ENCODE data around the gene WNT6. TPM values are rescaled to one million over a fixed set of nuclear protein-coding genes. Genes with fewer than 3 reads are reported as not detected.

The WNT6 gene
- total and polyA plus RNA-seq, 2 of the 8 experiments (the other 6 are each of a cell fraction or from before 2014, with no cell fraction given), result not detected

- POLR2A ChIA-PET (ENCODE audit: partially characterized antibody), result no interaction called here
- H3K9ac ChIP-seq (replicated peaks in 1 of 4; ENCODE audit: extremely low read depth in 1 of 4, low read depth in 3 of 4, low read length in 3 of 4), result no peak overlapping the region
- TF ChIP-seq NRF1 (IDR thresholded peaks at IDR 0.05; ENCODE audit: low read depth, low read length), result no peak
- no peak for TF ChIP-seq CEBPB (IDR thresholded peaks at IDR 0.05; ENCODE audit: low read depth, low read length)
Observed at GRCh38 chr2:218832081-218832480, 27.5 kb upstream of the WNT6 start.

More at GRCh38 chr2:218832081-218832480, 27.5 kb upstream of the WNT6 start:
- no peak overlapping the region for H3K4me2 ChIP-seq (ENCODE audit: insufficient read depth in 1 of 2, low read depth in 2 of 2, low read length in 2 of 2)
- H3K79me1 ChIP-seq (ENCODE audit: low read depth, low read length), result no peaks in the 10 kb centered on the region
- H3K36me3 ChIP-seq (ENCODE audit: control insufficient read depth in 2 of 4, insufficient read depth in 4 of 4, low read length in 3 of 4), result no peaks in the 10 kb centered on the region
- no peak overlapping the region for H3K18ac ChIP-seq (ENCODE audit: extremely low read depth, low read length)
- H3K56ac ChIP-seq (replicated peaks; ENCODE audit: insufficient read length, low read depth, low read length), result no peak overlapping the region
- CTCF ChIA-PET (ENCODE audit: partially characterized antibody), result interaction anchor here (0.6 to 2.7 kb wide), 6 partner anchors 15 to 663 kb away, joined by 3 to 9 read pairs (median 3); no protein-coding TSS in a partner anchor
- no peaks in the 10 kb centered on the region for H4K20me1 ChIP-seq (replicated peaks in 1 of 2; ENCODE audit: control insufficient read depth in 1 of 2, insufficient read depth in 2 of 2, low read length in 2 of 2)
- no peak overlapping the region for H4K91ac ChIP-seq (replicated peaks; ENCODE audit: insufficient read length, low read length)
- H3K23ac ChIP-seq (ENCODE audit: insufficient read length), result no peak overlapping the region
- no peak overlapping the region for H2BK15ac ChIP-seq (ENCODE audit: low read length)
- peaks cover 0 to 4% (median 0%) of the 10 kb centered on the region in 4 experiments; a peak in 1 of 7 replicates for H3K27me3 ChIP-seq (replicated peaks in 1 of 4; ENCODE audit: control insufficient read depth in 3 of 4, extremely low read depth in 1 of 4, insufficient read depth in 3 of 4, low read length in 3 of 4)
- H2BK5ac ChIP-seq (ENCODE audit: low read depth, low read length), result no peak overlapping the region
- no peak overlapping the region for H2BK20ac ChIP-seq (ENCODE audit: low read length)
- no peak overlapping the region for H3K27ac ChIP-seq (ENCODE audit: low read depth, low read length)
- no peak overlapping the region for H2AFZ ChIP-seq (ENCODE audit: low read length)
- DNase-seq (ENCODE audit: low read depth in 1 of 2, low spot score in 2 of 2) (no peak), FAIRE-seq (no peak)
- no peak overlapping the region for H2AK5ac ChIP-seq (ENCODE audit: low read depth, low read length)
- peaks cover 2% of the 10 kb centered on the region; the same call in 1 of the 2 replicates for H3K23me2 ChIP-seq (ENCODE audit: low read depth, low read length)
- WGBS, 2 experiments (ENCODE audit: extremely low coverage in 1 of 2, insufficient coverage in 1 of 2, insufficient read length in 1 of 2, insufficient replicate concordance in 2 of 2, low coverage in 1 of 2, low lambda C conversion rate in 2 of 2, missing lambda C conversion rate in 1 of 2), result 100% methylated on average over 3 of the region's 3 CpGs; no CpG with 5 or more reads in 1 of the 2 experiments
- no peak overlapping the region for H3K14ac ChIP-seq (ENCODE audit: insufficient read length)
- H4K8ac ChIP-seq (ENCODE audit: extremely low read depth, insufficient read depth, low read length), result no peak overlapping the region
- H2BK12ac ChIP-seq (ENCODE audit: low read depth, low read length), result no peak overlapping the region
- H3K4me1 ChIP-seq (replicated peaks in 1 of 4; ENCODE audit: control insufficient read depth in 3 of 4, insufficient read depth in 4 of 4, low read length in 3 of 4), result peaks cover 0 to 3% (median 0%) of the 10 kb centered on the region in 4 experiments; a peak in 1 of 7 replicates
- no peak overlapping the region for H3K4me3 ChIP-seq (ENCODE audit: extremely low read depth in 1 of 4, insufficient read depth in 2 of 4, low read depth in 3 of 4, low read length in 4 of 4)
- H3K9me3 ChIP-seq (ENCODE audit: insufficient read depth in 2 of 2, low read depth in 1 of 2, low read length in 1 of 2), result no peaks in the 10 kb centered on the region
- H4K5ac ChIP-seq (ENCODE audit: insufficient read length, low read depth, low read length), result no peak overlapping the region
- no peak overlapping the region for H2BK120ac ChIP-seq (replicated peaks; ENCODE audit: low read depth, low read length)
- H3K4ac ChIP-seq (replicated peaks; ENCODE audit: insufficient read length, low read depth, low read length), result no peak overlapping the region
- H3K79me2 ChIP-seq (ENCODE audit: control insufficient read depth in 1 of 2, insufficient read depth in 2 of 2, low read length in 2 of 2), result no peaks in the 10 kb centered on the region
